ENCODE results near the gene CYP51A1. TPM values are rescaled to one million over a fixed set of nuclear protein-coding genes. Genes with fewer than 3 reads are reported as not detected.
"Not testable (repeated sequence)": the region's sequence is repeated elsewhere in the genome, so short reads cannot be mapped to it uniquely, and the experiment has no call there.

Gene CYP51A1
- total RNA-seq, 2 experiments from 2014 or later = 57.8 to 63.3 TPM

DNA sequence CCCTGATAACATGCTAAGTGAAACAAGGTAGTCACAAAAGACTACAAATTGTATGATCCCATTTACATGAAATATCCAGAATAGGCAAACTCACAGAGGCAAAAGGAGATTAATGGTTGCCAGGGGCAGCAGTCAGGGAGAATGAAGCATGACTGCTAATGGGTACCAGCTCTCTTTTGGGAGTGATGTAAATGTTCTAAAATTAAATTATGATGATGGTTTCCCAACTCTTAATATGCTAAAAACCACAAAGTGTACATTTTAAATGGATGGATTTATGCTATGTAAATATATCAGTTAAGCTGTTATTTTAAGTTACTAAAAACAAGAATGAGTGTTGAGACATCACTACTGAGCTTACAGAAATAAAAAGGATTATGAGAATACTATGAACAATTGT is 12.6 kb downstream of the CYP51A1 start:
- intact Hi-C loops (cut with DNase I, micrococcal nuclease) = no loop called here
- Mint-ChIP-seq H3K4me3 (no peak overlapping the region), H3K9me3 (ENCODE audit: low read depth) (peaks cover 7% of the 10 kb centered on the region), H3K36me3 (ENCODE audit: low read depth) (peaks cover 60% of the 10 kb centered on the region), H3K27me3 (no peaks in the 10 kb centered on the region), H3K4me1 (no peaks in the 10 kb centered on the region), H3K27ac (no peak overlapping the region)
- ChIA-PET CTCF (no interaction called here), POLR2A (no interaction called here)
- DNase-seq (no peak), ATAC-seq (no peak)

DNA sequence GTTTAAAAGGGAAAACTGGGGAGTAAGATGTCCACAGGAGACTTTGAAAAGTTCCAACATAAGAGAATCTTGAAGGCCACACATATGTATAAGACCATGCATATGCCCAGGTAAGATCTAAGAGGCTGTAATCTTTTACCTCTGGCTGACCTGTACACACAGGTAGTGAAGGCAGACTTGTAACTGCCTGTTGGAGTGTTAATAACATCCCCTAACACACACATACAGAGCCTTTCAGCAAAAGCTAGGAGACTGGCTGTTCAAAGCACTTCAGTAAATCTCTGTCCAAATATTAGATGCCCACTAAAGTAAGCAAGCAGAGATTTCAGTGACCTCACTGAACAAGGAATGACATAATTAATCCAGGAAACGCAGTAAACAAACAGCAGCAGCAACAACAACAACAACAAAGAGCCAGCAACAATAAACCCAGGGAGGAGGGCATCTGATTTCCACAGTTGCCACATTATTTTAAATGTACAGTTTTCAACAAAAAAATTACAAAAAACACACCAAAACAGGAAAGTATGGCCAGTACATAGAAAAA is 15.0 kb downstream of the CYP51A1 start:
- ChIA-PET CTCF (interaction anchor here (1.4 kb wide), 1 partner anchor 14 kb away, joined by 4 read pairs; no protein-coding TSS in a partner anchor), POLR2A (no interaction called here)
- Mint-ChIP-seq H3K9me3 (ENCODE audit: low read depth) (peaks cover 7% of the 10 kb centered on the region), H3K27ac (no peak overlapping the region), H3K27me3 (no peaks in the 10 kb centered on the region), H3K36me3 (ENCODE audit: low read depth) (peaks cover 61% of the 10 kb centered on the region), H3K4me3 (no peak overlapping the region), H3K4me1 (no peaks in the 10 kb centered on the region)
- DNase-seq (no peak), ATAC-seq (no peak)
- intact Hi-C loops (cut with DNase I, micrococcal nuclease) = no loop called here

DNA sequence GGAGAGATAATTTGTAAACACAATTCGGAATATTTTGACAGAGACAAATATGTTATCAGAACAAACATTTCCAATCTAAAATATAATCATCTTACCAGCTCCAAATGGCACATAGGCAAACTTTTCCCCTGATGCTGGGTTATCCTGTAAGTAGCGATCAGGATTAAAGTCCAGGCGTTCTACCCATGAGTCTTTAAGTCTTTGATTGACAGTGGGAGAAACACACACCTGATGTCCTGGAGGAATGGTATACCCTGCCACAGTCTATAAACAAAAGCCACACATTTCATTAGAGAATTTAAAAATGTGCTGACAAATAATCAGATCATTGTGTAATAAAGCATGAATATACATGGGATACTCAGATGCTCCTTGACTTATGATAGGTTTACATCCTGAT is 17.3 kb downstream of the CYP51A1 start:
- no peak overlapping the region for H3K27ac Mint-ChIP-seq
- ATAC-seq (no peak), DNase-seq (no peak)
- H3K36me3 Mint-ChIP-seq (ENCODE audit: low read depth) = peaks cover 48% of the 10 kb centered on the region
- no peaks in the 10 kb centered on the region for H3K27me3 Mint-ChIP-seq
- intact Hi-C loops (cut with DNase I, micrococcal nuclease) = no loop called here
- no peaks in the 10 kb centered on the region for H3K4me1 Mint-ChIP-seq
- ChIA-PET CTCF (interaction anchor here (1.5 kb wide), 1 partner anchor 16 kb away, joined by 4 read pairs; no protein-coding TSS in a partner anchor), POLR2A (no interaction called here)
- H3K9me3 Mint-ChIP-seq (ENCODE audit: low read depth) = peaks cover 1% of the 10 kb centered on the region
- no peak overlapping the region for H3K4me3 Mint-ChIP-seq

DNA sequence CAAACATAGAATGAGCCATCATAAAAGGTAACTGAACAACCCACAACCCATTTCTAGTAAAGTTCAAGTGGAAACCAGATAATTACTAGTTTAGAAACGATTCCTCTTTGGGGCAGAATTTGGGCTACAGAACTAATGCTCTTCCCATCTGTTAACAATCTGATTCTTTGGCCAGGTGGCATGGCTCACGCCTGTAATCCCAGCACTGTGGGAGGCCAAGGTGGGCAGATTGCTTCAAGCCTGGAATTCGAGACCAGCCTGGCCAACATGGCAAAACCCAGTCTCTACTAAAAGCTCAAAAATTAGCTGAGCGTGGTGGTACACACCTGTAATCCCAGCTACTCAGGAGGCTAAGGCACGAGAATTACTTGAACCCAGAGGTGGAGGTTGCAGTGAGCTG is 18.5 kb downstream of the CYP51A1 start:
- no peak overlapping the region for H3K4me3 Mint-ChIP-seq
- intact Hi-C loops (cut with DNase I, micrococcal nuclease) = no loop called here
- no peaks in the 10 kb centered on the region for H3K27me3 Mint-ChIP-seq
- H3K9me3 Mint-ChIP-seq (ENCODE audit: low read depth) = no peaks in the 10 kb centered on the region
- H3K4me1 Mint-ChIP-seq = no peaks in the 10 kb centered on the region
- no peak overlapping the region for H3K27ac Mint-ChIP-seq
- no peak for ATAC-seq
- POLR2A ChIA-PET = no interaction called here
- no peak for DNase-seq
- CTCF ChIA-PET = interaction anchor here (1.5 kb wide), 1 partner anchor 17 kb away, joined by 4 read pairs; no protein-coding TSS in a partner anchor
- H3K36me3 Mint-ChIP-seq (ENCODE audit: low read depth) = peaks cover 39% of the 10 kb centered on the region

DNA sequence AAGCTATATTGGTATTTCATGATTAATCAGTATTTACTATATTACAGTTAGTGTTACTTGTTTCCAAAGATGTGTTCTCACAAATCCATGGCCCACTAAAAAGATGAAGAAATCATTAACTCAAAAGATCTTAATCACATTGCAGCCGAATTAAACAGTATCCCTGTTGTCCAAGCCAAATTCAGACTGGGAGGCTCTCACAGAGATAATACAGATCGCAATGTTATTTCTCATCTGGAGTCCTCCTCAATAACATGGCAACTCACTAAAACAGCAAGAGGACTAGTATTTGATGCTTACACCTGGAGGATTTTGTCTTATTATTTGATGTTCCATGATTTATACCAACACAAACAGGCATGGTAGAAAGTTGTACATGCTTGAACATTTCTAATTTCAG is 23.4 kb downstream of the CYP51A1 start:
- ATAC-seq (no peak), DNase-seq (no peak)
- peaks cover 27% of the 10 kb centered on the region for H3K36me3 Mint-ChIP-seq (ENCODE audit: low read depth)

DNA sequence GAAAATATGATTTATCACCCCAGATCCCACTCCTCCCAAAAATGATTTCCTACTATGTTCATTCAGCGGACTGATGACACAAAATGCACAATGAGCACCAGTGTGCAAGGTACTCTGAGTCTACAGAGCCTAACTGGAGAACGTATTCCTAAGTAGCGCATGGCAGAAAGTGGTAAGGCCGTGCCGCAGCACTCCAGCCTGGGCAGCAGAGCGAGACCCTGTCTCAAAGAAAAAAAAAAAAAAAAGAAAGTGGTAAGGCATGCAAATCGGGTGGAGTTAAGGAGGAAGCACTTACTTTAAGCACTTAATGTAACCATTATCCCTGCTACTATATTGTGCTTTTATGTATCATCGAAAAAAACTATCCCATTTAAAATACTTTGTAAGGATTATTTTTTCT is 25.5 kb downstream of the CYP51A1 start:
- H3K4me1 Mint-ChIP-seq = no peaks in the 10 kb centered on the region

More for the DNA sequence above, 23.4 kb downstream of the CYP51A1 start:
- Mint-ChIP-seq H3K9me3 (ENCODE audit: low read depth) (no peaks in the 10 kb centered on the region), H3K27ac (no peak overlapping the region), H3K4me3 (no peak overlapping the region), H3K4me1 (no peaks in the 10 kb centered on the region), H3K27me3 (no peaks in the 10 kb centered on the region)
- ChIA-PET CTCF (interaction anchor here (0.6 kb wide), 1 partner anchor 726 kb away, joined by 3 read pairs; no protein-coding TSS in a partner anchor), POLR2A (no interaction called here)
- intact Hi-C loops (cut with DNase I, micrococcal nuclease) = no loop called here

DNA sequence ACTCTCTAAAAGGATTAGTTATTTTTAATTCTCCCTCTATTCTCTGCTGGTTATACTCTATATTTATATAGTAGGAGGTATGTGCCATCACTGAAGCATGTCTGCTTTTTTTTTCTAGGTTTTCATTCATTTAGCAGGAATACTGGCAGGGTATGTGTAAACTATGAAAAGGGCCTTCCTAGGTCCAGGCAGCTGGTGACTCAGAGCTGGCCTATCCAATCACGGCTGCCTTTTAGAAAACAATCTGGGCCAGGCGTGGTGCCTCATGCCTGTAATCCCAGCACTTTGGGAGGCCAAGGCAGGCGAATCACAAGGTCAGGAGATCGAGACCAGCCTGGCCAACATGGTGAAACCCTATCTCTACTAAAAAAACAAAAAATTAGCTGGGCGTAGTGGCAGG is 31.4 kb downstream of the CYP51A1 start:
- not testable (repeated sequence) for ATAC-seq, H3K4me1 Mint-ChIP-seq
- CTCF ChIA-PET = interaction anchor here (0.6 kb wide), 1 partner anchor 25 kb away, joined by 3 read pairs; no protein-coding TSS in a partner anchor

More for the DNA sequence above, 25.5 kb downstream of the CYP51A1 start:
- DNase-seq = no peak
- H3K27ac Mint-ChIP-seq = no peak overlapping the region
- no peaks in the 10 kb centered on the region for H3K27me3 Mint-ChIP-seq
- H3K9me3 Mint-ChIP-seq (ENCODE audit: low read depth) = no peaks in the 10 kb centered on the region
- H3K36me3 Mint-ChIP-seq (ENCODE audit: low read depth) = peaks cover 21% of the 10 kb centered on the region
- POLR2A ChIA-PET = no interaction called here
- intact Hi-C loops (cut with DNase I, micrococcal nuclease) = no loop called here
- no peak for ATAC-seq
- H3K4me3 Mint-ChIP-seq = no peak overlapping the region
- CTCF ChIA-PET = interaction anchor here (0.5 to 1.0 kb wide), 2 partner anchors 38 to 50 kb away, joined by 3 read pairs; no protein-coding TSS in a partner anchor

DNA sequence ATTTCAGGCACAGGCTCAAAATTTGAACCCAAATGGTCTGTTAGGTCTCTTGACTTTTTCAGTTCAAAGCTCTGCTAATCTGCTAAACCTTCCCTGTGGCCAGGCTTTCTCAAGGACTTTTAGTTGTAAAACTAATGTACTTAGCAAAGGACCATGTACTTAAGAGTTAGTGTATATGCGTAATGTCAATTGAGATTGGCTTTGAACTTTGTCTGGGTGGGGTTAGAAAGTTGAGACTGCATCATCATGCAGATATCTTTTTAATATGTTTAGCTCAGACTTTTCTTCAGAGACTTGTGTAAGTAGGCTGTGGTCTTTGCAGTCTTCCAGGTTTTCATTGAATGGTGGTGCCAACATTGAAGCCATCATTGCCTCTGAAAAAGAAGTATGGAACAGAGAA is 33.7 kb downstream of the CYP51A1 start:
- POLR2A ChIA-PET = no interaction called here
- no peaks in the 10 kb centered on the region for H3K4me1 Mint-ChIP-seq
- CTCF ChIA-PET = no interaction called here

More for the DNA sequence above, 31.4 kb downstream of the CYP51A1 start:
- DNase-seq; intact Hi-C loops (cut with DNase I, micrococcal nuclease); H3K9me3 Mint-ChIP-seq (ENCODE audit: low read depth); H3K27ac Mint-ChIP-seq; H3K27me3 Mint-ChIP-seq; H3K4me3 Mint-ChIP-seq; POLR2A ChIA-PET: not testable (repeated sequence)
- H3K36me3 Mint-ChIP-seq (ENCODE audit: low read depth) = peaks cover 33% of the 10 kb centered on the region

DNA sequence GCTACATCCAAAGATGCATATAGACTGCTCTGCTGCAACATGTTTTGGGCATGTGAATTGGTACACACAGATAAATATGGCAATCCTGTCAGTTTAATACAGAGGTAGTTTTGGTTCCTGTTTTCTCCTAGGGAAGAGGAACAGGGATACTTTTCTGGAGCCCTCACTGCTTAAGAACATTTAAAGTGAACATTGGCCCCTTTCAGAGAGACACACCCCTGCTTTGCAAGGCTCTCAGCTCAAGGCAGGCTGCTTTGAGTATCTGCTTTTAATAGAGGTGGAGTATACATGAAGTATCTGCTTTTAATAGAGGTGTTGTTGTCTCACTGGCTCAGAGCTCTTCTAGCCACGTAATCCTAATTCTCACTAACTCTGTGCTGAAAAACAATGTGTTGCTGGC is 38.9 kb downstream of the CYP51A1 start:
- Mint-ChIP-seq H3K9me3 (ENCODE audit: low read depth) (no peaks in the 10 kb centered on the region), H3K27me3 (no peaks in the 10 kb centered on the region), H3K4me3 (no peak overlapping the region), H3K4me1 (no peaks in the 10 kb centered on the region), H3K36me3 (ENCODE audit: low read depth) (peaks cover 33% of the 10 kb centered on the region), H3K27ac (no peak overlapping the region)
- DNase-seq = no peak
- no peak for ATAC-seq
- ChIA-PET POLR2A (no interaction called here), CTCF (no interaction called here)
- intact Hi-C loops (cut with DNase I, micrococcal nuclease) = no loop called here

More for the DNA sequence above, 33.7 kb downstream of the CYP51A1 start:
- Mint-ChIP-seq H3K9me3 (ENCODE audit: low read depth) (no peaks in the 10 kb centered on the region), H3K27ac (no peak overlapping the region), H3K36me3 (ENCODE audit: low read depth) (peaks cover 35% of the 10 kb centered on the region), H3K4me3 (no peak overlapping the region), H3K27me3 (no peaks in the 10 kb centered on the region)
- DNase-seq (no peak), ATAC-seq (no peak)
- intact Hi-C loops (cut with DNase I, micrococcal nuclease) = no loop called here

DNA sequence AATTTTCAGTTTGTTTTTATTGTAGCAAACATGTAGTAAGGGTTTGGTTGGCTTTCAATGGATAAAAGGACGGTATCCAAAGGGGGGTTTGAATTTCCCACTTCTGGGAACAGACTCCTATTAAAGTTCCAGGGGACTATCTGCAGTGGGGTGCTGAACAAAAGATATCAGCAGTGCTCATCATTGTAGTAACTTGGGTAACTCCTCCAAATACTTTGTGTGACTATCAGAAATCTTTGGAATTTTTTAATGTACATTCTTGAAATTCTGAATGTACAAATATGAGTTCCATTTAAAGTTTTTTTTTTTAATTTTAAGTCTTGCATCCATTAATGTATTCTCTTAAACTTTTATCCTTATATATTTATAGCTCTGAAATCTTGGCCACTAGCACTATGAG is 42.1 kb downstream of the CYP51A1 start:
- ATAC-seq (no peak), DNase-seq (no peak)
- no peak overlapping the region for H3K4me3 Mint-ChIP-seq
- H3K27ac Mint-ChIP-seq = no peak overlapping the region
- POLR2A ChIA-PET = no interaction called here
- H3K4me1 Mint-ChIP-seq = no peaks in the 10 kb centered on the region
- intact Hi-C loops (cut with DNase I, micrococcal nuclease) = no loop called here
- H3K36me3 Mint-ChIP-seq (ENCODE audit: low read depth) = peaks cover 35% of the 10 kb centered on the region
- no peaks in the 10 kb centered on the region for H3K27me3 Mint-ChIP-seq
- CTCF ChIA-PET = interaction anchor here (0.6 to 1.3 kb wide), 2 partner anchors 41 to 375 kb away, joined by 3 read pairs; no protein-coding TSS in a partner anchor
- no peaks in the 10 kb centered on the region for H3K9me3 Mint-ChIP-seq (ENCODE audit: low read depth)

DNA sequence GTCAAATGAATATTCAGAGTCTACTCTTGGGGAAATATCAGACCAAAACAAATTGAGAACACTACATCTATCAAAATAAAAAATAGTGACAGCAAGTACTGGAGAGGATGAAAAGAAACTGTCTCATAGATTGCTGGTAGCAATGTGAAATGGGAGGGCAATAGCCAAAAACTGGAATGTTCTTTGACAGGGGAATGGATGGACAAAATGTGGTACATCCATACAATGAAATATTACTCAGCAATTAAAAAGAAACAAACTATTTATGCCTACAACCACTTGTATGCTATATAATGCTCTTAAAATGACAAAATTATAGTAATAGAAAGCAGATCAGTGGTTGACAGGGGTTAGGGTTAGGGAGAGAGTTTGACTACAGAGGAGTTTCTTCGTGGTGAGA is 46.0 kb downstream of the CYP51A1 start:
- DNase-seq (no peak), ATAC-seq (no peak)
- no peak overlapping the region for H3K4me3 Mint-ChIP-seq
- H3K36me3 Mint-ChIP-seq (ENCODE audit: low read depth) = peaks cover 51% of the 10 kb centered on the region
- no peaks in the 10 kb centered on the region for H3K9me3 Mint-ChIP-seq (ENCODE audit: low read depth)
- H3K27me3 Mint-ChIP-seq = no peaks in the 10 kb centered on the region
- H3K4me1 Mint-ChIP-seq = no peaks in the 10 kb centered on the region
- ChIA-PET POLR2A (no interaction called here), CTCF (no interaction called here)
- H3K27ac Mint-ChIP-seq = no peak overlapping the region
- intact Hi-C loops (cut with DNase I, micrococcal nuclease) = no loop called here

DNA sequence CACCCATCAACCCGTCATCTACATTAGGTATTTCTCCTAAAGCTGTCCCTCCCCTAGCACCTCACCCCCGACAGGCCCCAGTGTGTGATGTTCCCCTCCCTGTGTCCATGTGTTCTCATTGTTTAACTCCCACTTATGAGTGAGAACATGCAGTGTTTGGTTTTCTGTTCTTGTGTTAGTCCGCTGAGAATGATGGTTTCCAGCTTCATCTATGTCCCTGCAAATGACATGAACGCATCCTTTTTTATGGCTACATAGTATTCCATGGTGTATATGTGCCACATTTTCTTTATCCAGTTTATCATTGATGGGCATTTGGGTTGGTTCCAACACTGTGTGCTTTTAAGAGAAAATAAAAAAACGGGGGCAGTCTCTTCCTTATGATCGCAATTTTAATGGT is 50.4 kb downstream of the CYP51A1 start:
- CTCF ChIA-PET, ATAC-seq: not testable (repeated sequence)

More for the DNA sequence above, 50.4 kb downstream of the CYP51A1 start:
- H3K27ac Mint-ChIP-seq; H3K9me3 Mint-ChIP-seq (ENCODE audit: low read depth); H3K4me3 Mint-ChIP-seq; H3K4me1 Mint-ChIP-seq; DNase-seq; POLR2A ChIA-PET; H3K27me3 Mint-ChIP-seq: not testable (repeated sequence)
- intact Hi-C loops (cut with DNase I, micrococcal nuclease) = loop anchor here in 1 of 2 experiments (5.0 kb wide), 1 partner anchor 363 kb away; the partner anchor contains the start of gene GATAD1
- peaks cover 50% of the 10 kb centered on the region for H3K36me3 Mint-ChIP-seq (ENCODE audit: low read depth)
